NCI-H146 (cell line): ENCODE results near the gene ZDHHC5.
A peak's percentile ranks its signal among the peaks of the same experiment; 100 is the strongest.
"Not testable (repeated sequence)": the region's sequence is repeated elsewhere in the genome, so short reads cannot be mapped to it uniquely, and the experiment has no call there.

Experiments
- DNase-seq: peaks from one replicate; lab custom pipeline; 2025; lab: John Stamatoyannopoulos, UW

Gene ZDHHC5

GRCh38 chr11:57644748-57645688 lies 22.9 kb upstream of the ZDHHC5 start:
- DNase-seq, result peak; percentile 71

GRCh38 chr11:57645689-57646085 lies 22.2 kb upstream of the ZDHHC5 start:
- no peak for DNase-seq

GRCh38 chr11:57646194-57646798 lies 21.6 kb upstream of the ZDHHC5 start:
- no peak for DNase-seq

- peak; percentile 48 for DNase-seq
Observed at GRCh38 chr11:57646799-57647303, 21.1 kb upstream of the ZDHHC5 start.

- DNase-seq, result no peak
Observed at GRCh38 chr11:57647372-57647771, 20.5 kb upstream of the ZDHHC5 start.

- DNase-seq, result no peak
Observed at GRCh38 chr11:57647960-57648800, 19.7 kb upstream of the ZDHHC5 start.

GRCh38 chr11:57648801-57649735 lies 18.8 kb upstream of the ZDHHC5 start:
- DNase-seq, result no peak

- peak; percentile 38 for DNase-seq
Observed at GRCh38 chr11:57649826-57650738, 17.8 kb upstream of the ZDHHC5 start, which contains the start of gene YPEL4. YPEL4 (minus strand) TSS chr11:57649912; CDS start chr11:57647107, 2,805 bp downstream.

GRCh38 chr11:57650739-57651090 lies 17.2 kb upstream of the ZDHHC5 start:
- DNase-seq, result no peak

GRCh38 chr11:57651408-57651807 lies 16.5 kb upstream of the ZDHHC5 start:
- DNase-seq, result no peak

- not testable (repeated sequence) for DNase-seq
Observed at GRCh38 chr11:57652230-57652629, 15.7 kb upstream of the ZDHHC5 start.

GRCh38 chr11:57652662-57653061 lies 15.3 kb upstream of the ZDHHC5 start:
- no peak for DNase-seq

GRCh38 chr11:57653163-57653562 lies 14.8 kb upstream of the ZDHHC5 start:
- DNase-seq, result no peak

- DNase-seq, result no peak
Observed at GRCh38 chr11:57656885-57657193, 11.1 kb upstream of the ZDHHC5 start.

GRCh38 chr11:57657194-57658022 lies 10.5 kb upstream of the ZDHHC5 start, which contains the start of gene CLP1:
CLP1 (plus strand) TSS chr11:57657762; CDS start chr11:57659477, 1,715 bp downstream.
- DNase-seq, result peak; percentile 98

GRCh38 chr11:57658023-57658361 lies 9.9 kb upstream of the ZDHHC5 start:
- DNase-seq, result no peak

GRCh38 chr11:57659669-57660068 lies 8.2 kb upstream of the ZDHHC5 start:
- no peak for DNase-seq

GRCh38 chr11:57662893-57663292 lies 5.0 kb upstream of the ZDHHC5 start:
- no peak for DNase-seq

- no peak for DNase-seq
Observed at GRCh38 chr11:57663975-57664374, 3.9 kb upstream of the ZDHHC5 start.
